Hepatocyte (in vitro differentiated cells): ENCODE measurements around the gene GPN1. TPM values are rescaled to one million over a fixed set of nuclear protein-coding genes. Genes with fewer than 3 reads are reported as not detected.

Experiments used
- DNase-seq: peaks from one replicate; pipeline ENCODE4 v3.0.0-alpha.2; 2016; ENCODE audit warnings: low spot score
- H2AFZ ChIP-seq: fragments of 200-600 bp; sonication (generic); 2 replicates; pipeline ENCODE4 v1.6.0; 2016; ENCODE audit warnings: antibody characterized with exemption, mild to moderate bottlenecking
- H3K27ac ChIP-seq: fragments of 200-600 bp; sonication (generic); 2 replicates; pipeline ENCODE4 v1.5.1; 2016; ENCODE audit warnings: mild to moderate bottlenecking
- H3K27me3 ChIP-seq: fragments of 200-600 bp; sonication (generic); 2 replicates; pipeline ENCODE4 v1.6.1; 2016
- H3K36me3 ChIP-seq: fragments of 200-600 bp; sonication (generic); replicated peaks from 2 replicates; pipeline ENCODE4 v1.5.1; 2016; ENCODE audit warnings: low read depth; ENCODE audit not compliant: insufficient read depth
- H3K4me1 ChIP-seq: fragments of 200-600 bp; sonication (generic); 2 replicates; pipeline ENCODE4 v1.5.1; 2016; ENCODE audit warnings: mild to moderate bottlenecking, moderate library complexity; ENCODE audit not compliant: insufficient read depth
- H3K4me2 ChIP-seq: fragments of 200-600 bp; sonication (generic); 2 replicates; pipeline ENCODE4 v1.6.0; 2016
- H3K4me3 ChIP-seq: fragments of 200-600 bp; sonication (generic); 2 replicates; pipeline ENCODE4 v1.5.1; 2016; ENCODE audit warnings: mild to moderate bottlenecking
- H3K79me2 ChIP-seq: fragments of 200-600 bp; sonication (generic); 2 replicates; pipeline ENCODE4 v1.6.0; 2017; ENCODE audit warnings: mild to moderate bottlenecking
- H3K9me2 ChIP-seq: fragments of 200-600 bp; sonication (generic); replicated peaks from 2 replicates; pipeline ENCODE4 v1.6.0; 2017; ENCODE audit warnings: mild to moderate bottlenecking; ENCODE audit not compliant: insufficient read depth
- H3K9me3 ChIP-seq: fragments of 200-600 bp; sonication (generic); 2 replicates; pipeline ENCODE4 v1.5.1; 2016; ENCODE audit warnings: low read depth, mild to moderate bottlenecking
- H4K20me1 ChIP-seq: fragments of 200-600 bp; sonication (generic); 2 replicates; pipeline ENCODE4 v1.6.0; 2016; ENCODE audit warnings: mild to moderate bottlenecking; ENCODE audit not compliant: insufficient read depth, poor library complexity, severe bottlenecking
- CTCF ChIP-seq: fragments of 200-600 bp; sonication (generic); IDR thresholded peaks from 2 replicates; pipeline ENCODE4 v1.5.1; 2016; ENCODE audit warnings: antibody characterized with exemption, mild to moderate bottlenecking; ENCODE audit not compliant: poor library complexity
- EZH2 ChIP-seq: fragments of 200-600 bp; sonication (generic); IDR thresholded peaks from 2 replicates; pipeline ENCODE4 v1.6.1; 2016; ENCODE audit warnings: antibody characterized with exemption, mild to moderate bottlenecking, borderline replicate concordance
- EZH2phosphoT487 ChIP-seq: fragments of 200-600 bp; sonication (generic); IDR thresholded peaks from one replicate; pipeline ENCODE4 v1.6.1; 2018; ENCODE audit warnings: antibody characterized with exemption, mild to moderate bottlenecking, low read depth, moderate library complexity; ENCODE audit not compliant: unreplicated experiment, severe bottlenecking
- WGBS: methylation state at CpG from one replicate; pipeline ENCODE4 v1.1.6; 2016; ENCODE audit warnings: low lambda C conversion rate; ENCODE audit errors: missing lambda C conversion rate; 5-methylcytosine and 5-hydroxymethylcytosine counted together
- polyA plus RNA-seq: library from polyadenylated mRNA; unstranded; fragments of >200 nt; fragmentation: Nextera tagmentation; extraction: Ambion mirVana; gene quantifications from 2 replicates; pipeline ENCODE4 v1.2.1, GENCODE V29; 2016
- total RNA-seq: library from RNA; depleted of rRNA; stranded (reverse); fragments of >200 nt; gene quantifications from 2 replicates; pipeline ENCODE4 v1.2.3, GENCODE V29; 2014

Gene GPN1
- total and polyA plus RNA-seq, 2 experiments from 2014 or later = 35.8 to 46.7 TPM

DNA sequence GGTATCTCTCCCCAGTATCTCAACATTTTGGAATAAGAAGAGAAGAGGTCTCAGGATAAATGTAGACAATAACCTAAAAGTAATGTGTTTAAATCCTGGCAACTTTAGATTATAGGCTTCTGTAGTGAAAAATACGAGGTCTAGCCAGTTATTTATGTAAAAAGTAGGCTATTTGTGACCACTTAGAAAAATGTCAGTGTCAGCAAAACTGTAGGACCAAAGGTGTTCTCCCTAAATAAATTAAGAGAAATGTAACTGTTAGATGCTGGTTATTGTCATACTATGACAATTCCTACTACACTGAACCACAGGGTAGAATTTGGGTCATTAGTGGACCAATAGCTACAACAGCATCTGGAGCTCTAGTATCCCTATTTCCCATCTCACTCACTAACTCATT lies 32.5 kb downstream of the GPN1 start:
- H3K79me2 ChIP-seq = peaks cover 63% of the 10 kb centered on the region
- H4K20me1 ChIP-seq = no peaks in the 10 kb centered on the region
- 97% methylated on average over 1 of the region's 1 CpG for WGBS
- H3K9me3 ChIP-seq = no peaks in the 10 kb centered on the region
- H3K4me3 ChIP-seq = no peak overlapping the region
- no peak overlapping the region for H3K27ac ChIP-seq
- TF ChIP-seq CTCF (no peak), EZH2 (no peak), EZH2phosphoT487 (no peak)
- H3K36me3 ChIP-seq = peaks cover 7% of the 10 kb centered on the region
- H2AFZ ChIP-seq = no peak overlapping the region
- DNase-seq = no peak
- H3K9me2 ChIP-seq = no peaks in the 10 kb centered on the region
- H3K4me1 ChIP-seq = peaks cover 15% of the 10 kb centered on the region
- H3K4me2 ChIP-seq = no peak overlapping the region
- no peaks in the 10 kb centered on the region for H3K27me3 ChIP-seq

DNA sequence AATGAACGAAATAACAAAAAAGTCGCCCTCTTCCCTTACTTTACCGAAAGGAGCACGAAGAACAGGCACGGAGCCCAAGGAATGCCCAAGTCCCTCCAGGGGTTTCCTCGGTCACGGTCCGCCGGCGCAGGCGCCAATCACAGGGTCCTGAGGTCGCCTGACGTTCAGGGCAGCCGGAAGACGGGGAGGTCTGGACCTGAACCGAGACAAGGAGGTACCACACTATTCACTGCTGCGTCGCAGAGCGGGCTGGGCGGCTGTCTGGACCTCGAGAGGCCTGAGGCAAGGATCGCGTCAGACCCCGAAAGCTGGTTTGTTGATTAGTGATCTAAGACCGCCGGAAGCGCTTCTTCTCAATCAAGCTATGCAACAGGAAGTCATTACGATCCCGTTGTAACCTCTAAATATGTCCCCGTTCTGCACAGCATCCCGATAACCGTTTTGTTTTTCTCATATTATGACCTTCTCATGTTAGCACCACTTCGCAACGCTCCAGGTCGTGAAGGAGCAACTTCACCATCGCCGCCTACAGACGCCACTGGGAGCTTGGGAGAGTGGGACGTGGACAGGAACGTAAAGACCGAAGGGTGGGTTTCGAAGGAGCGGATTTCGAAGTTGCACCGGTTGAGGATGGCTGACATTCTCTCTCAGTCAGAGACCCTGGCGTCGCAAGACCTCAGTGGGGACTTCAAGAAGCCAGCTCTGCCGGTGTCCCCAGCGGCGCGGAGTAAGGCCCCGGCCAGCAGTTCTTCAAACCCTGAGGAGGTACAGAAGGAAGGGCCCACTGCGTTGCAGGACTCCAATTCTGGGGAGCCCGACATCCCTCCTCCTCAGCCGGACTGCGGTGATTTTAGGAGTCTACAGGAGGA lies 34.7 kb downstream of the GPN1 start, which contains the start of the genes SLC4A1AP and SUPT7L:
SLC4A1AP (plus strand) TSS at position 605 of the 869 bp plus-strand sequence; CDS start at position 631, 26 bp downstream.
SUPT7L (minus strand) TSS at position 330 of the 869 bp plus-strand sequence. CDS start 1,422 bp downstream, outside the sequence.
- Histone ChIP-seq H3K9me3 (no peaks in the 10 kb centered on the region), H4K20me1 (no peaks in the 10 kb centered on the region), H3K79me2 (peaks cover 65% of the 10 kb centered on the region), H3K27ac (peak within 1 kb of the TSS; percentile 99), H3K36me3 (peaks cover 7% of the 10 kb centered on the region), H3K27me3 (no peaks in the 10 kb centered on the region), H3K4me3 (peak within 1 kb of the TSS; percentile 89), H3K4me1 (peaks cover 15% of the 10 kb centered on the region), H3K9me2 (no peaks in the 10 kb centered on the region), H2AFZ (peak within 1 kb of the TSS; percentile 97), H3K4me2 (peak within 1 kb of the TSS; percentile 96)
- DNase-seq = peak; percentile 83
- under 1% methylated on average over 56 of the region's 56 CpGs for WGBS
- peak; percentile 9 for TF ChIP-seq CTCF
- no peak for TF ChIP-seq EZH2phosphoT487

GRCh38 chr2:27664154-27664574 lies 35.3 kb downstream of the GPN1 start:
- Histone ChIP-seq H3K27me3 (no peaks in the 10 kb centered on the region), H3K9me2 (no peaks in the 10 kb centered on the region), H3K9me3 (no peaks in the 10 kb centered on the region), H3K27ac (peak overlapping the region; percentile 99), H2AFZ (peak overlapping the region; percentile 97), H3K4me2 (peak overlapping the region; percentile 96), H3K79me2 (peaks cover 65% of the 10 kb centered on the region), H3K36me3 (peaks cover 6% of the 10 kb centered on the region), H3K4me1 (peaks cover 15% of the 10 kb centered on the region), H4K20me1 (no peaks in the 10 kb centered on the region), H3K4me3 (peak overlapping the region; percentile 89)
- peak; percentile 6 for DNase-seq
- 8% methylated on average over 28 of the region's 28 CpGs for WGBS
- TF ChIP-seq CTCF (no peak), EZH2phosphoT487 (no peak), EZH2 (no peak)
